Breast epithelium (tissue), 4 donors: ENCODE results near the gene ACTR10. TPM values are rescaled to one million over a fixed set of nuclear protein-coding genes. Genes with fewer than 3 reads are reported as not detected.

ENCODE experiments used
- DNase-seq, 2 donors: peaks; one replicate each; pipeline ENCODE4 v3.0.0-alpha.2; 2019; ENCODE audit warnings: low spot score in 2 of 2
- H3K27ac ChIP-seq, 2 donors: fragments of 200-600 bp; sonication (generic) in 1 of 2; one replicate each; pipeline ENCODE4 v1.5.1; 2016 to 2019; ENCODE audit warnings: mild to moderate bottlenecking in 1 of 2
- H3K27me3 ChIP-seq, 2 donors: fragments of 200-600 bp; sonication (generic) in 1 of 2; one replicate each; pipeline versions ENCODE4 v1.5.1 to v1.6.0; 2017 to 2019; ENCODE audit warnings: control low read depth in 1 of 2, mild to moderate bottlenecking in 1 of 2
- H3K36me3 ChIP-seq: fragments of 200-600 bp; one replicate; pipeline ENCODE4 v1.5.1; 2019
- H3K4me1 ChIP-seq, 2 donors: fragments of 200-600 bp; sonication (generic); one replicate each; pipeline ENCODE4 v1.5.1; 2016 to 2019; ENCODE audit warnings: control low read depth in 1 of 2
- H3K4me3 ChIP-seq, 3 donors: fragments of 200-600 bp; sonication (generic); 1 replicate in 2 of 3; 2 replicates in 1 of 3; pipeline ENCODE4 v1.5.1; 2016 to 2019; ENCODE audit warnings: mild to moderate bottlenecking in 3 of 3, moderate library complexity in 2 of 3
- H3K9me3 ChIP-seq, 2 donors: fragments of 200-600 bp; sonication (generic) in 1 of 2; one replicate each; pipeline ENCODE4 v1.5.1; 2016 to 2019; ENCODE audit warnings: control low read depth in 1 of 2
- CTCF ChIP-seq, 3 donors: fragments of 450-650 bp; IDR thresholded peaks; one replicate each; pipeline ENCODE4 v1.5.1; 2016 to 2017; ENCODE audit warnings: antibody characterized with exemption in 3 of 3, mild to moderate bottlenecking in 3 of 3, moderate library complexity in 3 of 3
- POLR2A ChIP-seq: fragments of 450-650 bp; IDR thresholded peaks from one replicate; pipeline ENCODE4 v1.6.1; 2016; ENCODE audit warnings: antibody characterized with exemption, mild to moderate bottlenecking, moderate library complexity
- POLR2AphosphoS5 ChIP-seq, 3 donors: sonication (generic); formaldehyde crosslinking; IDR thresholded peaks; one replicate each; pipeline ENCODE4 v1.6.1; 2017; ENCODE audit warnings: antibody characterized with exemption in 3 of 3
- intact Hi-C: fragments of 100-400 bp; cut with DNase I; formaldehyde crosslinking; loops from one replicate; pipeline ENCODE4 v1.15.1; 2023; ENCODE audit warnings: low total_unique reads
- total RNA-seq, 3 donors: library from RNA; depleted of rRNA; stranded (reverse); fragments of >200 nt; gene quantifications; one replicate each; pipeline ENCODE4 v1.1.0, GENCODE V29; 2016

ACTR10 gene
- total RNA-seq, 3 donors from 2014 or later, result 42.2 to 71.4 (median 69.4) TPM

DNA sequence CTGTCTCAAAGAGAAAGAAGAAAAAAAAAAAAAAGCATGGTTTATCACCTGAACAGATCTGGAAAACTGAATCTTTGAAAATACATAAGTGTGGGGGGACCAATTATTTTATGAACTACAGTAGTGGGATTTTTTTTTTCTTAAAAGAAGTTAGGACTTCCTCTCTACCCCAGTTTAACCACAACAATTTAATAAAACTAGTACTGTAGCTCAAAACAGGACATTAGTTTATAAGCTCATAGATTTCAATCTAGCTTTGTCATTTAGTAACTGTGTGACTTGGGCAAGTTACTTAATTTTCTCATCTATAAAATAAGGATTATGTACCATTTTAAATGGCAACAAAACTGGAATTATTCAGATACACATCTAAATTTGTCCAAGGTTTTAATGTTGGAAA is 74.9 kb downstream of the ACTR10 start:
- Histone ChIP-seq H3K9me3 (no peaks in the 10 kb centered on the region), H3K36me3 (no peaks in the 10 kb centered on the region), H3K27me3 (no peaks in the 10 kb centered on the region), H3K4me3 (no peak overlapping the region), H3K4me1 (no peaks in the 10 kb centered on the region), H3K27ac (no peak overlapping the region)
- intact Hi-C loops, result no loop called here
- DNase-seq, result no peak
- TF ChIP-seq POLR2AphosphoS5 (IDR thresholded peaks at IDR 0.05) (no peak), POLR2A (no peak), CTCF (IDR thresholded peaks at IDR 0.05) (no peak)

DNA sequence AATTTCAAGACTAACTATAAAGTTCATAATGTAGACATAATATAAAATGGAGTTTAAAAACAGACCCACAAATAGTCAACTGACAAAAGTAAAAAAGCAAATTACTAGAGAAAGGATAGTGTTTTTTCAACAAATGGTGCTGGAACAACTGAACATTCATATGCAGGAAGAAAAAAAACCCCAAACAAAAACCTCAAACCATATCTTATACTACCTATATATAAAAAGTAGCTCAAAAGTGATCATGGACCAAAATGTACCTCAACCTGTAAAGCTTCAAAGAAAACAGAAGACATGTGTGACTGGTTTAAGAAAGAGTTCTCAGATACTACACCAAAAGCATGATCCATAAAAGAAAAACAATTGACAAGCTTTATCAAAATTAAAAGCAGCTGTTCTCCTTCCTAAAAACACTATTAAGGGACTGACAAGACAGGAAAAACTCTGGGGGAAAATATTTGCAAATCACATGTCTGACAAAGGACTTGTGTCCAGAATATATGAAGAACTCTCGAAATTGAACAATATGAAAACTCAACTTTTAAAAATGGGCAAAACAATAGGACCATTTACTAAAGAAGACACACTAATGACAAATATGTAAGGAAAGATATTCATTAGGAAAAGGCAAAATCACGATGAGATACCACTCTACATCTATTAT is 75.7 kb downstream of the ACTR10 start:
- H3K27ac ChIP-seq, result no peak overlapping the region
- no peaks in the 10 kb centered on the region for H3K9me3 ChIP-seq
- TF ChIP-seq CTCF (IDR thresholded peaks at IDR 0.05) (no peak), POLR2A (no peak), POLR2AphosphoS5 (IDR thresholded peaks at IDR 0.05) (no peak)
- peaks cover 0 to 4% of the 10 kb centered on the region in 2 donors for H3K4me1 ChIP-seq
- no peak overlapping the region for H3K4me3 ChIP-seq
- H3K27me3 ChIP-seq, result no peaks in the 10 kb centered on the region
- no peak for DNase-seq
- intact Hi-C loops, result no loop called here
- H3K36me3 ChIP-seq, result no peaks in the 10 kb centered on the region

- intact Hi-C loops, result no loop called here
- no peaks in the 10 kb centered on the region for H3K27me3 ChIP-seq
- no peak for TF ChIP-seq CTCF (IDR thresholded peaks at IDR 0.05)
- TF ChIP-seq POLR2A, result no peak
- TF ChIP-seq POLR2AphosphoS5 (IDR thresholded peaks at IDR 0.05), result no peak
- no peak overlapping the region for H3K4me3 ChIP-seq
- H3K36me3 ChIP-seq, result no peaks in the 10 kb centered on the region
- peaks cover 0 to 8% of the 10 kb centered on the region in 2 donors for H3K4me1 ChIP-seq
- H3K9me3 ChIP-seq, result no peaks in the 10 kb centered on the region
- no peak for DNase-seq
- no peak overlapping the region for H3K27ac ChIP-seq
Measured at GRCh38 chr14:58276208-58276607, 76.3 kb downstream of the ACTR10 start.

- no peak for TF ChIP-seq CTCF (IDR thresholded peaks at IDR 0.05)
- DNase-seq, result no peak
- Histone ChIP-seq H3K4me3 (no peak overlapping the region), H3K4me1 (peaks cover 0 to 16% of the 10 kb centered on the region in 2 donors), H3K9me3 (no peaks in the 10 kb centered on the region), H3K27me3 (no peaks in the 10 kb centered on the region), H3K27ac (no peak overlapping the region), H3K36me3 (no peaks in the 10 kb centered on the region)
- intact Hi-C loops, result no loop called here
Measured at GRCh38 chr14:58278177-58278576, 78.2 kb downstream of the ACTR10 start.

GRCh38 chr14:58280954-58281787 is 81.2 kb downstream of the ACTR10 start:
- Histone ChIP-seq H3K27me3 (no peaks in the 10 kb centered on the region), H3K9me3 (no peaks in the 10 kb centered on the region)

More at GRCh38 chr14:58280954-58281787, 81.2 kb downstream of the ACTR10 start:
- no peaks in the 10 kb centered on the region for H3K36me3 ChIP-seq
- H3K27ac ChIP-seq, result peak overlapping the region; percentile 65 to 88
- intact Hi-C loops, result no loop called here
- TF ChIP-seq POLR2A, result no peak
- TF ChIP-seq POLR2AphosphoS5 (IDR thresholded peaks at IDR 0.05), result no peak
- no peak for TF ChIP-seq CTCF (IDR thresholded peaks at IDR 0.05)
- H3K4me3 ChIP-seq, result peak overlapping the region in 2 of 3 donors; percentile 9 to 17
- DNase-seq, result no peak
- peaks cover 0 to 16% of the 10 kb centered on the region in 2 donors for H3K4me1 ChIP-seq
